GM23338 (cell line): ENCODE results near the gene WWOX. TPM values are rescaled to one million over a fixed set of nuclear protein-coding genes. Genes with fewer than 3 reads are reported as not detected.

ENCODE experiments used
- ATAC-seq: fragments of 200-7000 bp; cut with Tn5 transposase; 3 replicates; pipeline ENCODE4 v1.9.1; 2020
- DNase-seq: peaks from one replicate; pipeline ENCODE4 v3.0.0-alpha.2; 2015; ENCODE audit warnings: low spot score
- H2AFZ ChIP-seq: fragments of 200-600 bp; sonication (generic); 2 replicates; pipeline ENCODE4 v1.8.0; 2016; ENCODE audit warnings: antibody characterized with exemption, mild to moderate bottlenecking, moderate library complexity
- H3F3A ChIP-seq: fragments of 200-600 bp; sonication (generic); replicated peaks from 2 replicates; pipeline ENCODE4 v1.8.0; 2017; ENCODE audit warnings: antibody characterized with exemption, mixed run types, low read depth
- H3K27ac ChIP-seq: fragments of 200-600 bp; sonication (generic); 2 replicates; pipeline ENCODE4 v1.6.1; 2016; ENCODE audit warnings: low read depth
- H3K27me3 ChIP-seq: fragments of 200-600 bp; sonication (generic); 2 replicates; pipeline ENCODE4 v1.8.0; 2016; ENCODE audit warnings: mild to moderate bottlenecking, mixed run types, moderate library complexity; ENCODE audit not compliant: insufficient read depth
- H3K36me3 ChIP-seq: fragments of 200-600 bp; sonication (generic); 2 replicates; pipeline ENCODE4 v1.8.0; 2016; ENCODE audit warnings: mild to moderate bottlenecking; ENCODE audit not compliant: insufficient read depth
- H3K4me1 ChIP-seq: fragments of 200-600 bp; sonication (generic); 2 replicates; pipeline ENCODE4 v1.8.0; 2016; ENCODE audit warnings: mild to moderate bottlenecking, moderate library complexity; ENCODE audit not compliant: insufficient read depth
- H3K4me2 ChIP-seq: fragments of 200-600 bp; sonication (generic); 2 replicates; pipeline ENCODE4 v1.7.1; 2017; ENCODE audit warnings: mixed run types
- H3K4me3 ChIP-seq: fragments of 200-600 bp; sonication (generic); 2 replicates; pipeline ENCODE4 v1.6.1; 2016; ENCODE audit warnings: mixed run types
- H3K79me2 ChIP-seq: fragments of 200-600 bp; sonication (generic); replicated peaks from 2 replicates; pipeline ENCODE4 v1.8.0; 2017; ENCODE audit warnings: mild to moderate bottlenecking; ENCODE audit not compliant: insufficient read depth
- H3K9me2 ChIP-seq: fragments of 200-600 bp; sonication (generic); 2 replicates; pipeline ENCODE4 v1.8.0; 2017; ENCODE audit not compliant: insufficient read depth
- H4K20me1 ChIP-seq: fragments of 200-600 bp; sonication (generic); replicated peaks from 2 replicates; pipeline ENCODE4 v1.8.0; 2017; ENCODE audit warnings: mild to moderate bottlenecking; ENCODE audit not compliant: insufficient read depth
- H3K27ac Mint-ChIP-seq: 2 replicates; pipeline ENCODE4 v1.8.0; 2020; ENCODE audit warnings: inconsistent platforms, mild to moderate bottlenecking, moderate library complexity, mixed read lengths
- H3K27me3 Mint-ChIP-seq: 3 replicates; pipeline ENCODE4 v1.8.0; 2022; ENCODE audit warnings: low read depth, mild to moderate bottlenecking, moderate library complexity, mixed read lengths, inconsistent platforms; ENCODE audit not compliant: insufficient read depth, poor library complexity
- H3K36me3 Mint-ChIP-seq: 3 replicates; pipeline ENCODE4 v1.8.0; 2021; ENCODE audit warnings: low read depth, mild to moderate bottlenecking, inconsistent platforms, moderate library complexity, mixed read lengths
- H3K4me1 Mint-ChIP-seq: 3 replicates; pipeline ENCODE4 v1.8.0; 2020; ENCODE audit warnings: mild to moderate bottlenecking, inconsistent platforms, mixed read lengths
- H3K4me3 Mint-ChIP-seq: 3 replicates; pipeline ENCODE4 v1.8.0; 2021; ENCODE audit warnings: moderate library complexity, mild to moderate bottlenecking, inconsistent platforms, mixed read lengths
- H3K9me3 Mint-ChIP-seq: 3 replicates; pipeline ENCODE4 v1.8.0; 2020; ENCODE audit warnings: moderate library complexity, mild to moderate bottlenecking, inconsistent platforms, mixed read lengths
- CREB1 ChIP-seq: fragments of 250-450 bp; sonication (Bioruptor Pico); IDR thresholded peaks from 2 replicates; pipeline ENCODE4 v1.5.0; 2020; ENCODE audit warnings: low read depth, mild to moderate bottlenecking, moderate library complexity
- EZH2 ChIP-seq: fragments of 200-600 bp; sonication (generic); IDR thresholded peaks from one replicate; pipeline ENCODE4 v1.8.0; 2017; ENCODE audit warnings: antibody characterized with exemption, mild to moderate bottlenecking, low read depth; ENCODE audit not compliant: unreplicated experiment
- EZH2phosphoT487 ChIP-seq: fragments of 200-600 bp; sonication (generic); IDR thresholded peaks from one replicate; pipeline ENCODE4 v1.8.1; 2018; ENCODE audit warnings: antibody characterized with exemption; ENCODE audit not compliant: unreplicated experiment
- JUNB ChIP-seq: IDR thresholded peaks from one replicate; pipeline ENCODE4 v1.6.1; 2016; ENCODE audit warnings: antibody characterized with exemption; ENCODE audit not compliant: unreplicated experiment
- NANOG ChIP-seq: IDR thresholded peaks from 2 replicates; pipeline ENCODE4 v1.6.1; 2016; ENCODE audit warnings: antibody characterized with exemption, borderline replicate concordance
- POLR2AphosphoS5 ChIP-seq: IDR thresholded peaks from 2 replicates; pipeline ENCODE4 v1.6.1; 2016; ENCODE audit warnings: antibody characterized with exemption, low read depth
- ZNF114 ChIP-seq: fragments of 250-450 bp; sonication (Bioruptor Pico); IDR thresholded peaks from 2 replicates; pipeline ENCODE4 v1.5.0; 2020; ENCODE audit warnings: mild to moderate bottlenecking, moderate library complexity
- ZNF331 ChIP-seq: fragments of 250-450 bp; sonication (Bioruptor Pico); IDR thresholded peaks from 2 replicates; pipeline ENCODE4 v1.5.0; 2020; ENCODE audit warnings: low read depth, mild to moderate bottlenecking, moderate library complexity
- polyA plus RNA-seq: library from polyadenylated mRNA; unstranded; fragments of >200 nt; fragmentation: Nextera tagmentation; extraction: Ambion mirVana; gene quantifications from 2 replicates; pipeline ENCODE4 v1.2.1, GENCODE V29; 2016
- total RNA-seq: library from RNA; depleted of rRNA; stranded (reverse); fragments of >200 nt; shearing (Covaris generic); gene quantifications from 2 replicates; pipeline ENCODE4 v1.2.3, GENCODE V29; 2014
- TF ChIP-seq, protein P1 (sequence below): fragments of 250-450 bp; sonication (Bioruptor Pico); IDR thresholded peaks from 2 replicates; pipeline ENCODE4 v1.5.0; 2020; ENCODE audit warnings: mild to moderate bottlenecking, moderate library complexity
- TF ChIP-seq, protein P2 (sequence below), 2 experiments: fragments of 200-600 bp in 1 of 2; sonication (generic) in 1 of 2; conservative IDR thresholded peaks; 2 replicates each; pipeline versions ENCODE4 v1.5.1 to v1.6.1; 2016 to 2017; ENCODE audit warnings: antibody characterized with exemption in 2 of 2, low read depth in 2 of 2, mild to moderate bottlenecking in 2 of 2, moderate library complexity in 1 of 2
- TF ChIP-seq, protein P3 (sequence below): IDR thresholded peaks from 2 replicates; pipeline ENCODE4 v1.6.1; 2016; ENCODE audit warnings: antibody characterized with exemption

WWOX gene
- total and polyA plus RNA-seq, 2 experiments from 2014 or later = 10.0 to 19.3 TPM

DNA sequence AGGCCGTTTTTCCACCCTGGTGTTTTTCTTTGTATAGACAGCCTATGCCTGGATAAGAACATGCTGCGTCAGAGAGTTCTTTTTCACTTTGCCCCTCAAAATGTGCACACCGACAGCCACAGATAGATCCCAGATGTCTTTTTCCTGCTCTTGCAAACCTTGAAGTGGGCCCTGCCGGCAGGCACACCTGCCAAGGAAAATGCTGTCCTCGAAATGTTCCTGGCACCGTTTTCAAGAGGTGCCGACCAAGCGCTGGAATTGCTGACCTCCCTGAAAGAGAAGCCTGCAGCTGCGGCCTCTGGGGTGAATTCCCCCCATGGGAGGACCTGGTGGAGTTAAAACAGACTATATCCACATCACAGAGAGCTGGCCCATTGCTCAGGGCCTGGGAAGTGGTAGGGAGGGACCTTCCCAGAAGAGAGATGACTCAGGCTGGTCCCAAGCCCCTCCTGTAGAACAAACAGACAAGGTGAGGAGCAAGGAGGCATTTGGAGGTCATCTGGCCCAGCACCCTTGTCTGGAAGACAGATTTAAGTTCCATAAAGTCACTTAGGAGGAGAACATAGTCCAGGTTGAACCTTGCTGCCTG, 833.0 kb downstream of the WWOX start (continued):
- TF ChIP-seq, protein P1, sequence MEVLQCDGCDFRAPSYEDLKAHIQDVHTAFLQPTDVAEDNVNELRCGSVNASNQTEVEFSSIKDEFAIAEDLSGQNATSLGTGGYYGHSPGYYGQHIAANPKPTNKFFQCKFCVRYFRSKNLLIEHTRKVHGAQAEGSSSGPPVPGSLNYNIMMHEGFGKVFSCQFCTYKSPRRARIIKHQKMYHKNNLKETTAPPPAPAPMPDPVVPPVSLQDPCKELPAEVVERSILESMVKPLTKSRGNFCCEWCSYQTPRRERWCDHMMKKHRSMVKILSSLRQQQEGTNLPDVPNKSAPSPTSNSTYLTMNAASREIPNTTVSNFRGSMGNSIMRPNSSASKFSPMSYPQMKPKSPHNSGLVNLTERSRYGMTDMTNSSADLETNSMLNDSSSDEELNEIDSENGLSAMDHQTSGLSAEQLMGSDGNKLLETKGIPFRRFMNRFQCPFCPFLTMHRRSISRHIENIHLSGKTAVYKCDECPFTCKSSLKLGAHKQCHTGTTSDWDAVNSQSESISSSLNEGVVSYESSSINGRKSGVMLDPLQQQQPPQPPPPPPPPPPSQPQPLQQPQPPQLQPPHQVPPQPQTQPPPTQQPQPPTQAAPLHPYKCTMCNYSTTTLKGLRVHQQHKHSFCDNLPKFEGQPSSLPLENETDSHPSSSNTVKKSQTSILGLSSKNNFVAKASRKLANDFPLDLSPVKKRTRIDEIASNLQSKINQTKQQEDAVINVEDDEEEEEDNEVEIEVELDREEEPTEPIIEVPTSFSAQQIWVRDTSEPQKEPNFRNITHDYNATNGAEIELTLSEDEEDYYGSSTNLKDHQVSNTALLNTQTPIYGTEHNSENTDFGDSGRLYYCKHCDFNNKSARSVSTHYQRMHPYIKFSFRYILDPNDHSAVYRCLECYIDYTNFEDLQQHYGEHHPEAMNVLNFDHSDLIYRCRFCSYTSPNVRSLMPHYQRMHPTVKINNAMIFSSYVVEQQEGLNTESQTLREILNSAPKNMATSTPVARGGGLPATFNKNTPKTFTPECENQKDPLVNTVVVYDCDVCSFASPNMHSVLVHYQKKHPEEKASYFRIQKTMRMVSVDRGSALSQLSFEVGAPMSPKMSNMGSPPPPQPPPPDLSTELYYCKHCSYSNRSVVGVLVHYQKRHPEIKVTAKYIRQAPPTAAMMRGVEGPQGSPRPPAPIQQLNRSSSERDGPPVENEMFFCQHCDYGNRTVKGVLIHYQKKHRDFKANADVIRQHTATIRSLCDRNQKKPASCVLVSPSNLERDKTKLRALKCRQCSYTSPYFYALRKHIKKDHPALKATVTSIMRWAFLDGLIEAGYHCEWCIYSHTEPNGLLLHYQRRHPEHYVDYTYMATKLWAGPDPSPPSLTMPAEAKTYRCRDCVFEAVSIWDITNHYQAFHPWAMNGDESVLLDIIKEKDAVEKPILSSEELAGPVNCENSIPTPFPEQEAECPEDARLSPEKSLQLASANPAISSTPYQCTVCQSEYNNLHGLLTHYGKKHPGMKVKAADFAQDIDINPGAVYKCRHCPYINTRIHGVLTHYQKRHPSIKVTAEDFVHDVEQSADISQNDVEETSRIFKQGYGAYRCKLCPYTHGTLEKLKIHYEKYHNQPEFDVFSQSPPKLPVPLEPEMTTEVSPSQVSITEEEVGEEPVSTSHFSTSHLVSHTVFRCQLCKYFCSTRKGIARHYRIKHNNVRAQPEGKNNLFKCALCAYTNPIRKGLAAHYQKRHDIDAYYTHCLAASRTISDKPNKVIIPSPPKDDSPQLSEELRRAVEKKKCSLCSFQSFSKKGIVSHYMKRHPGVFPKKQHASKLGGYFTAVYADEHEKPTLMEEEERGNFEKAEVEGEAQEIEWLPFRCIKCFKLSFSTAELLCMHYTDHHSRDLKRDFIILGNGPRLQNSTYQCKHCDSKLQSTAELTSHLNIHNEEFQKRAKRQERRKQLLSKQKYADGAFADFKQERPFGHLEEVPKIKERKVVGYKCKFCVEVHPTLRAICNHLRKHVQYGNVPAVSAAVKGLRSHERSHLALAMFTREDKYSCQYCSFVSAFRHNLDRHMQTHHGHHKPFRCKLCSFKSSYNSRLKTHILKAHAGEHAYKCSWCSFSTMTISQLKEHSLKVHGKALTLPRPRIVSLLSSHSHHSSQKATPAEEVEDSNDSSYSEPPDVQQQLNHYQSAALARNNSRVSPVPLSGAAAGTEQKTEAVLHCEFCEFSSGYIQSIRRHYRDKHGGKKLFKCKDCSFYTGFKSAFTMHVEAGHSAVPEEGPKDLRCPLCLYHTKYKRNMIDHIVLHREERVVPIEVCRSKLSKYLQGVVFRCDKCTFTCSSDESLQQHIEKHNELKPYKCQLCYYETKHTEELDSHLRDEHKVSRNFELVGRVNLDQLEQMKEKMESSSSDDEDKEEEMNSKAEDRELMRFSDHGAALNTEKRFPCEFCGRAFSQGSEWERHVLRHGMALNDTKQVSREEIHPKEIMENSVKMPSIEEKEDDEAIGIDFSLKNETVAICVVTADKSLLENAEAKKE = no peak
- TF ChIP-seq, protein P2, sequence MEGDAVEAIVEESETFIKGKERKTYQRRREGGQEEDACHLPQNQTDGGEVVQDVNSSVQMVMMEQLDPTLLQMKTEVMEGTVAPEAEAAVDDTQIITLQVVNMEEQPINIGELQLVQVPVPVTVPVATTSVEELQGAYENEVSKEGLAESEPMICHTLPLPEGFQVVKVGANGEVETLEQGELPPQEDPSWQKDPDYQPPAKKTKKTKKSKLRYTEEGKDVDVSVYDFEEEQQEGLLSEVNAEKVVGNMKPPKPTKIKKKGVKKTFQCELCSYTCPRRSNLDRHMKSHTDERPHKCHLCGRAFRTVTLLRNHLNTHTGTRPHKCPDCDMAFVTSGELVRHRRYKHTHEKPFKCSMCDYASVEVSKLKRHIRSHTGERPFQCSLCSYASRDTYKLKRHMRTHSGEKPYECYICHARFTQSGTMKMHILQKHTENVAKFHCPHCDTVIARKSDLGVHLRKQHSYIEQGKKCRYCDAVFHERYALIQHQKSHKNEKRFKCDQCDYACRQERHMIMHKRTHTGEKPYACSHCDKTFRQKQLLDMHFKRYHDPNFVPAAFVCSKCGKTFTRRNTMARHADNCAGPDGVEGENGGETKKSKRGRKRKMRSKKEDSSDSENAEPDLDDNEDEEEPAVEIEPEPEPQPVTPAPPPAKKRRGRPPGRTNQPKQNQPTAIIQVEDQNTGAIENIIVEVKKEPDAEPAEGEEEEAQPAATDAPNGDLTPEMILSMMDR (conservative IDR thresholded peaks at IDR 0.05; ENCODE audit: low read depth in 2 of 2) = no peak
- no peak for TF ChIP-seq ZNF114
- no peak for TF ChIP-seq NANOG

DNA sequence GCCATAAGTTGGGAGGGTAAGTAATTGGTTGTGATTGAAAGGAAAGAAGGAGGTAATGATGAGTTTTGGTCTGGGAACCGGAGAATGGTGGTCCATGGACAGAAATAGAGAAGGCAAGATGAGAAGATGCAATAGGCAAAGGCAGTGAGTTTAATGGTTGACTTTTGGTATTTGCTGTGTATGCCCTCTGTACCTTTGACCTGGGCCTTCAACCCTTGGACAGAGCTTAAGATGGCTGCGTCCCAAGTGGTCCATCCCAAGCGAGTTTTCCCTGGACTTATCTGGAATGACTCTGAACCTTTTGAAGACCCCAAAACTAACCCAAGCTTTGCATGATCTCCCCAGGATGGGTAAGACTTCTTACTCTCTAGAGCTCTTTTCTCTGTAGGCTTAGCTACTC, 836.6 kb downstream of the WWOX start:
- H3K4me1 Mint-ChIP-seq = peaks cover 10% of the 10 kb centered on the region
- H3K9me2 ChIP-seq = no peaks in the 10 kb centered on the region
- TF ChIP-seq, protein P3, sequence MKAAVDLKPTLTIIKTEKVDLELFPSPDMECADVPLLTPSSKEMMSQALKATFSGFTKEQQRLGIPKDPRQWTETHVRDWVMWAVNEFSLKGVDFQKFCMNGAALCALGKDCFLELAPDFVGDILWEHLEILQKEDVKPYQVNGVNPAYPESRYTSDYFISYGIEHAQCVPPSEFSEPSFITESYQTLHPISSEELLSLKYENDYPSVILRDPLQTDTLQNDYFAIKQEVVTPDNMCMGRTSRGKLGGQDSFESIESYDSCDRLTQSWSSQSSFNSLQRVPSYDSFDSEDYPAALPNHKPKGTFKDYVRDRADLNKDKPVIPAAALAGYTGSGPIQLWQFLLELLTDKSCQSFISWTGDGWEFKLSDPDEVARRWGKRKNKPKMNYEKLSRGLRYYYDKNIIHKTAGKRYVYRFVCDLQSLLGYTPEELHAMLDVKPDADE = no peak
- no peak for TF ChIP-seq ZNF331
- TF ChIP-seq EZH2phosphoT487 = no peak
- TF ChIP-seq CREB1 (CRISPR knock-in tag) = no peak
- TF ChIP-seq, protein P2 (conservative IDR thresholded peaks at IDR 0.05; ENCODE audit: low read depth in 2 of 2) = no peak
- no peak for TF ChIP-seq JUNB
- TF ChIP-seq EZH2 = no peak
- no peak for TF ChIP-seq NANOG
- no peak for TF ChIP-seq POLR2AphosphoS5

More for the DNA sequence above, 836.6 kb downstream of the WWOX start:
- H3F3A ChIP-seq = no peaks in the 10 kb centered on the region
- H3K79me2 ChIP-seq = no peaks in the 10 kb centered on the region
- no peak overlapping the region for H2AFZ ChIP-seq
- H4K20me1 ChIP-seq = no peaks in the 10 kb centered on the region
- H3K4me3 Mint-ChIP-seq = no peak overlapping the region
- H3K9me3 Mint-ChIP-seq = peaks cover 2% of the 10 kb centered on the region; the same call in 1 of the 3 replicates
- H3K4me2 ChIP-seq = no peak overlapping the region
- ATAC-seq = no peak
- no peaks in the 10 kb centered on the region; the same call in 2 of the 3 replicates for H3K36me3 Mint-ChIP-seq
- no peaks in the 10 kb centered on the region for H3K36me3 ChIP-seq
- DNase-seq = no peak
- no peaks in the 10 kb centered on the region for H3K27me3 ChIP-seq
- H3K4me1 ChIP-seq = 0 out of 2 replicates have a peak, but pooled peaks cover 11% of the 10 kb centered on the region
- no peak overlapping the region for H3K4me3 ChIP-seq
- H3K27me3 Mint-ChIP-seq = no peaks in the 10 kb centered on the region
- H3K27ac ChIP-seq = no peak overlapping the region
- no peak overlapping the region for H3K27ac Mint-ChIP-seq
